GM18505 (cell line): ENCODE results near the gene PRKCE.

Experiments
- ATAC-seq: cut with Tn5 transposase; IDR thresholded peaks from one replicate; pipeline ENCODE4 v1.9.1; 2021; ENCODE audit not compliant: unreplicated experiment
- POLR2A ChIP-seq: IDR thresholded peaks from 4 replicates; pipeline ENCODE4 v1.6.1; 2011; ENCODE audit warnings: borderline replicate concordance; ENCODE audit not compliant: insufficient read depth, insufficient read length; ENCODE audit errors: extremely low read depth

The PRKCE gene

DNA sequence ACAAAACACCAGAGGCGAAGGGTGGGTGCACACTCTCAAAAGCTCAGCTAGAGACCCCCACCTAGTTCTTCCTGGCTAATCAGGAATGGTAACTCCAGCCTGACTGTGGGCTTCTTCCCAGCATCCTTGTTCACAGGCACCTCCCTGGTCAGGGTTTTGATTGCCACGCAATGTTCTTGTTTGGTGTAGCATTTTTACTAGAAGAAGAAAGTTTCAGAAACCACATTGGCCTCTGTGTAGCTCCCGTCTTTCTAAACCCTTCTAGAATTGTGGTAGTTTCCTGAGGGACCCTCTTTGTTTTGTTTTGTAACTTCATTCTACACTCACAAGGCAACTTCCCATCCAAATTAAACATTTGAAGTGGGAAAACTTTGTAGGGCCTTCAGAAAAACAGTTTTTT lies 391.2 kb downstream of the PRKCE start:
- no peak for ATAC-seq
- TF ChIP-seq POLR2A, result no peak

GRCh38 chr2:46045888-46046287 lies 394.4 kb downstream of the PRKCE start:
- no peak for ATAC-seq
- TF ChIP-seq POLR2A, result no peak

GRCh38 chr2:46047290-46047689 lies 395.8 kb downstream of the PRKCE start:
- no peak for TF ChIP-seq POLR2A

GRCh38 chr2:46048693-46049092 lies 397.2 kb downstream of the PRKCE start:
- TF ChIP-seq POLR2A, result no peak
- ATAC-seq, result no peak

More at GRCh38 chr2:46047290-46047689, 395.8 kb downstream of the PRKCE start:
- ATAC-seq, result no peak

DNA sequence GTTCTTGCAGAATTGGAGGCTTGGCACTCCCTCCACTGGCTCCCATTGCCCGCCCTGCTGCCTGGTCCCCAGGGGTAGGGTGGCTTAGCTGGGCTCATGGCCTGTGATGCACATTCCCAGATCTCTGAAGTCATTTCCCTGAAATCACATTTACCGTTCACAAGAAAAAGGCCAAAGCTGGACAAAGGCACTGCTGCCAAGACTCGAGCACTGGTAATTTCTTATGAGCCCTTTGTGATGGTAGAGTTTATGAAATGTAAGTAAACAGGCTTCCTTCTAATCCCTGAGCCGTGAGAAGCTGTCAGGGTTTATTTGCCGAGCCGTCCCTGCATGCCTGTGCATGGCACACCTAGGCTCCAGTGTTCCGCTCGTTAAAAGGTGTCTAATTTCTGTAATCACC lies 398.6 kb downstream of the PRKCE start:
- no peak for TF ChIP-seq POLR2A
- ATAC-seq, result no peak

DNA sequence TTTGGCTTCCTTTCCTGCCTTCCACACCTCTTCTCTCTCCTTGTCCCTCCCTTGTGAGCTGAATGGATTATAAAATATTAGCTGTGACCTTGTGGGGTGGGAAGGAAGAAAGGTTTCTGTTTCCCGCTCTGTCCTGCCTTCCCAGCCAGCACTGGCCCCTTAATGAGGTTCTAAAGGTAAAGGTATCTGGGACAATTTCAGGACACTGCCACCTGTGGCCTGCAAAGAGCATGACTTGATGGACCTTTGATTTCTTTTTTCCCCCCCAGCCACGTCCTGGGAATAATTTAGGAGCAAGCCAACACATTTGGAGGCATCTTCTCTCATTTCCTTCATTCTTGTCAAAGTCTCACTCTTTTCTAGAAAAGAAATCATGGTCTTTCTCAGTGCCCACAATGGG lies 399.0 kb downstream of the PRKCE start:
- TF ChIP-seq POLR2A, result no peak
- ATAC-seq, result no peak

GRCh38 chr2:46051085-46051484 lies 399.6 kb downstream of the PRKCE start:
- no peak for ATAC-seq
- TF ChIP-seq POLR2A, result no peak

DNA sequence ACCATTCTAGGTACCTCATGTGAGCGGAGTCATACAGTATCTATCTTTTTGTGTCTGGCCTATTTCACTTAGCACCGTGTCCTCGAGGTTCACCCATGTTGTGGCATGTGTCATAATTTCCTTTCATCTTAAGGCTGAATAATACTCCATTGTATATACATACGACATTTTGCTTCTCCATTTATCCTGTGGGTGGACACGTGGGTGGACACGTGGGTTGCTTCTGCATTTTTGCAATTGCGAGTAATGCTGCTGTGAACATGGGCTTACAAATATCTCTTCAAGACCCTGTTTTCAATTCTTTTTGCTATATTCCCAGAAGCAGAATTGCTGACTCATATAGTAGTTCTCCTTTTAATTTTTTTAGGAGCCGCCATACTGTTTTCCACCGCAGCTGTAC lies 402.1 kb downstream of the PRKCE start:
- no peak for ATAC-seq
- no peak for TF ChIP-seq POLR2A

- no peak for ATAC-seq
- TF ChIP-seq POLR2A, result no peak
These were observed 405.1 kb downstream of the PRKCE start for GRCh38 chr2:46056541-46056940.

- no peak for ATAC-seq
- TF ChIP-seq POLR2A, result no peak
These were observed 406.7 kb downstream of the PRKCE start for GRCh38 chr2:46058140-46058539.

GRCh38 chr2:46062637-46063412 lies 411.4 kb downstream of the PRKCE start:
- no peak for TF ChIP-seq POLR2A
- ATAC-seq, result no peak

DNA sequence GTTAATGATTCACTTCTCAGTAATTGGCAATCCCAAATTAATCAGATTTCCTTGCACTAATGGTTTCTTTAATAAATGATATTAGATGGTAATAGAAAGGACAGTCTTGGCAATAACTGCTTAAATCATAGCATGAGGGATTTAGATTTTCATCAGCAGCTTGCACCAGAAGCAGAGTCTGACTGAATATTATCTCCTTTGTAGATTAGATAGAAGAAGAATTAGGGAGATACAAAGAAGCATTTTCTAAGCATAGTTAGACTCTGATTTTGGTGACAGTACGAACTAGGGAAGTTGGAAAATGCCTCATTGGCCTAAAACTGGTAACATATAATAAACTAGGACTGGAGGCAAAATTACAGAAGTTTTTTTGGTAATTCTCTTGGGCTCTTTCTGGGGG lies 412.9 kb downstream of the PRKCE start:
- no peak for ATAC-seq
- no peak for TF ChIP-seq POLR2A

DNA sequence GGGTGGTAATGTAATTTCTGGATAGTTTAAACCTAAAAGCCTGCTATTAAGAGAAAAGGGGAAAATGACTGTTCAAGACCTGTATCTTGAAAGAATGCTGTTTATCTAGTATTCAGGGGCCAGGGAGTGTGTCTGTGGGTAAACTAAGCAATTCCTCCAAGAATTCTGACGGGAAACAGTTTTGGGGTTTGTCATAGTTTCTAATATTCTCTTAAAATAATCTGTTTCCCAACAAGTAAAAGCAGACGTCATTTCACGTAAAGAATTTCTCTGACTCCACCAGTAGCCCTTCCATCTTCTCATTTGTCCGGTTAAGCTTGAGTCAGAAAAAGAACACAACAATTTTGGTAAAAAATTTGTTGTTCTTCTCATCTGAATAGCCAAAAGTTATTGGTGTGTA lies 413.7 kb downstream of the PRKCE start:
- no peak for ATAC-seq
- no peak for TF ChIP-seq POLR2A

- no peak for ATAC-seq
- TF ChIP-seq POLR2A, result no peak
These were observed 414.6 kb downstream of the PRKCE start for GRCh38 chr2:46066116-46066515.

DNA sequence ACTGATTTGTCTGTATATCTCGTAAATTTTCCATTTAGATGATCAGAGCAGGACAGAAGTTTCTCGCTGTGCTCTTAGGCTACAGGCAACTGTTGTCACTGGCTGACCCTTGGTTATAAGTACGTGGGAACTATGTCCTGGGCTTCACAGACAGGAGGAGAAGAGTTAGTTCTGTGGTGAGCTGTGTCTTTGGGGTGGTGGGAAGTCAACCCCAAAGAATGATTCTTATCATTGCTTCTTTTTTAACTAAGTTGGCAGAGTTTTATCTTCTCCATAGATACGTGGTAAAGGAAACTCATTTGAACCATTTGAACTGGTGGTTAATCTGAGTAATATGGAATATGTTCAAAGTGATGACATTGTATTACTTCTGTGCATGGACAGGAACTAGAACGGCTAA lies 415.1 kb downstream of the PRKCE start:
- TF ChIP-seq POLR2A, result no peak
- no peak for ATAC-seq
